ENCODE results near the gene TRERF1. TPM values are rescaled to one million over a fixed set of nuclear protein-coding genes. Genes with fewer than 3 reads are reported as not detected.
A peak's percentile ranks its signal among the peaks of the same experiment; 100 is the strongest.

TRERF1 gene
- total RNA-seq, 1 donor from 2014 or later = 8.3 TPM

DNA sequence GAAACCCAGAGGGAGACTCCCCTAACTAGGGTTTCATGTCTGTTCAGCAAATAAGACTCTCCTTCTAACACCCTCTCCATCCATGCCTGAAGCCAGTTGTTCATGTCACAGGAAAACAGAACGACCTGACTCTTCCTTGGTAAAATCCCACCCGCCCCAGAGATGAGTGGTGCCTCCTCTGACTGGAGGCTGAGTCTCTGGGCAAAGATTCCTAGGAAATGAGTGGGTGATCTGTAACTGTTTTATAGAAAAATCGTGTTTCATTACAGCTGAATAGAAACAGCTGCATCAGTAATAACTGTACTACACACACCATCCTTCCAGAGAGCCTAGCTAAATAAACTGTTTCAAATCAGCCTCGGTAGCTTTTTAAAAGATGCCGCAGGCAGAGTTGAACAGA is 196.7 kb downstream of the TRERF1 start:
- H3K36me3 Mint-ChIP-seq = peaks cover 43% of the 10 kb centered on the region
- no peaks in the 10 kb centered on the region for H3K9me3 ChIP-seq (ENCODE audit: low read depth)
- no peak for DNase-seq (ENCODE audit: low spot score)
- no peaks in the 10 kb centered on the region for H3K9me3 Mint-ChIP-seq
- H3F3A ChIP-seq (ENCODE audit: low read depth) = peaks cover 32% of the 10 kb centered on the region
- H3K27me3 Mint-ChIP-seq (ENCODE audit: insufficient read depth, low read depth) = peaks cover 2% of the 10 kb centered on the region
- peaks cover 18% of the 10 kb centered on the region for H4K20me1 ChIP-seq (ENCODE audit: low read depth)
- H3K27me3 ChIP-seq = no peaks in the 10 kb centered on the region
- no peak overlapping the region for H3K4me2 ChIP-seq
- H3K36me3 ChIP-seq = no peaks in the 10 kb centered on the region
- no peak for TF ChIP-seq EZH2 (IDR thresholded peaks at IDR 0.05)
- no peak for TF ChIP-seq EZH2phosphoT487 (IDR thresholded peaks at IDR 0.05)
- TF ChIP-seq, protein P1, sequence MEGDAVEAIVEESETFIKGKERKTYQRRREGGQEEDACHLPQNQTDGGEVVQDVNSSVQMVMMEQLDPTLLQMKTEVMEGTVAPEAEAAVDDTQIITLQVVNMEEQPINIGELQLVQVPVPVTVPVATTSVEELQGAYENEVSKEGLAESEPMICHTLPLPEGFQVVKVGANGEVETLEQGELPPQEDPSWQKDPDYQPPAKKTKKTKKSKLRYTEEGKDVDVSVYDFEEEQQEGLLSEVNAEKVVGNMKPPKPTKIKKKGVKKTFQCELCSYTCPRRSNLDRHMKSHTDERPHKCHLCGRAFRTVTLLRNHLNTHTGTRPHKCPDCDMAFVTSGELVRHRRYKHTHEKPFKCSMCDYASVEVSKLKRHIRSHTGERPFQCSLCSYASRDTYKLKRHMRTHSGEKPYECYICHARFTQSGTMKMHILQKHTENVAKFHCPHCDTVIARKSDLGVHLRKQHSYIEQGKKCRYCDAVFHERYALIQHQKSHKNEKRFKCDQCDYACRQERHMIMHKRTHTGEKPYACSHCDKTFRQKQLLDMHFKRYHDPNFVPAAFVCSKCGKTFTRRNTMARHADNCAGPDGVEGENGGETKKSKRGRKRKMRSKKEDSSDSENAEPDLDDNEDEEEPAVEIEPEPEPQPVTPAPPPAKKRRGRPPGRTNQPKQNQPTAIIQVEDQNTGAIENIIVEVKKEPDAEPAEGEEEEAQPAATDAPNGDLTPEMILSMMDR (IDR thresholded peaks at IDR 0.05) = no peak
- H3K27ac ChIP-seq = no peak overlapping the region
- no peak overlapping the region for H2AFZ ChIP-seq (replicated peaks)
- H3K4me3 ChIP-seq = no peak overlapping the region
- no peaks in the 10 kb centered on the region for H3K79me2 ChIP-seq (ENCODE audit: low read depth)
- no peak overlapping the region for H3K27ac Mint-ChIP-seq
- H3K4me3 Mint-ChIP-seq = no peak overlapping the region
- no peak overlapping the region for H3K9ac ChIP-seq
- peaks cover 31% of the 10 kb centered on the region for H3K4me1 Mint-ChIP-seq
- H3K4me1 ChIP-seq = peaks cover 31% of the 10 kb centered on the region

DNA sequence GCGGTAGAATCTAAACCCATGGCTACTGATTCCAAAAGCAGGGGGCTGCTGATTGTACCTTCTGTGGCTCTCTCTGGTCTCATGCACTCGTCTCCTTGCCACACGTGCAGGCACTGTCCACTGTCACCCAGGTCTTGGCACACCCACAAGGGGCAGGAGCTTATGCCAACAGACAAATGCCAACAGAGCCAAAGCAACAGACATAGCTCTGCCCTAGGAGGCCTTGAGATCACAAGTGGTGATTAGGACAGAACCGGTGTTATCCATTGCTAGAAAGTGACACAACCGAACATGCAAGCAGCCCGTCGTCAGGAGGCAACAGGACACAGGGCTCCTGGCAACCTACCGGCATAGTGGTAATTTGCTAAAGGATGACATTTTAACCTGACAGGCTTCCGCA is 197.2 kb downstream of the TRERF1 start:
- Histone ChIP-seq H3K27ac (no peak overlapping the region), H3K4me1 (peaks cover 35% of the 10 kb centered on the region), H3K79me2 (ENCODE audit: low read depth) (no peaks in the 10 kb centered on the region), H3K36me3 (no peaks in the 10 kb centered on the region), H3K9me3 (ENCODE audit: low read depth) (no peaks in the 10 kb centered on the region), H2AFZ (replicated peaks) (no peak overlapping the region), H3K4me3 (no peak overlapping the region), H3F3A (ENCODE audit: low read depth) (peaks cover 38% of the 10 kb centered on the region), H3K27me3 (no peaks in the 10 kb centered on the region), H3K9ac (no peak overlapping the region), H4K20me1 (ENCODE audit: low read depth) (peaks cover 20% of the 10 kb centered on the region), H3K4me2 (no peak overlapping the region)
- peaks cover 2% of the 10 kb centered on the region for H3K27me3 Mint-ChIP-seq (ENCODE audit: insufficient read depth, low read depth)
- DNase-seq (ENCODE audit: low spot score) = no peak
- H3K9me3 Mint-ChIP-seq = no peaks in the 10 kb centered on the region
- peaks cover 43% of the 10 kb centered on the region for H3K36me3 Mint-ChIP-seq
- peaks cover 34% of the 10 kb centered on the region for H3K4me1 Mint-ChIP-seq
- no peak overlapping the region for H3K4me3 Mint-ChIP-seq
- no peak overlapping the region for H3K27ac Mint-ChIP-seq
- no peak for TF ChIP-seq EZH2phosphoT487 (IDR thresholded peaks at IDR 0.05)
- TF ChIP-seq EZH2 (IDR thresholded peaks at IDR 0.05) = no peak

DNA sequence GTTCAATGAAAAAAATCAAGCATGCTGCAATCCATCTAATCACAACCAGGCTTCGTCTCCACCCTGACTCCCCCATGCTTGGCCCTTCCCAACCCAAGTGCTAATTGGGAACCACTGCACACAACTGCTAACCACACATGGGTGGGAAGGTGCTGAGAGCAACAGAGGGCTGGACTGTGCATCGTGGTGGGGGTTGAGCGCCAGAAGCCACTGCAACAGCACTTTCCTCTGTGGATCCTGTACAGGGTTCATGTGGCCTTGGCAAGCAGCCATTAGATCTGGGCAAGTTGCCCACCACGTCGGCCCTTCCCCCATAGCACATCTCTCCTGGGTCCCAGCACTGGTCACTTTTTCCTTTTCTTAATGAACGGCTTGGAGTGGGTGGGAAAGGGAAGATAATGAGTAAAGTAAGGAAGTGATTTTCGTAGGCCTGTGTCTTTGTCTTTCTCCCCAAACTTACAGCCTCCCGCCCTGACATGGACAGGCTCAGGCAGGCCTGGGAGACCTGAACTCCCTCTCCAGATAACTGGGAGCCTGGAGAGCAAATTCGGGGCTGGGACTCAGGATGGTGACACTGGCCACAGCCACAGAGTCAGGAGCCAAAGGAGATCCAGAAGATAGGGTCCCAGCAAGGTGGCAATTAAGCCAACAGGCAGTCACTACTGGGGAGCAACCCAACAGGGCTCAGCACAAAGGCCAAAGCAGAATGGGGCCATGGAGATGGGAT is 199.7 kb downstream of the TRERF1 start:
- H3K4me1 Mint-ChIP-seq = peaks cover 23% of the 10 kb centered on the region
- no peaks in the 10 kb centered on the region for H3K27me3 ChIP-seq
- H3K4me1 ChIP-seq = peaks cover 25% of the 10 kb centered on the region
- H4K20me1 ChIP-seq (ENCODE audit: low read depth) = peaks cover 7% of the 10 kb centered on the region
- no peak for DNase-seq (ENCODE audit: low spot score)
- H3K4me2 ChIP-seq = no peak overlapping the region
- H3K27ac ChIP-seq = no peak overlapping the region
- H3K36me3 Mint-ChIP-seq = peaks cover 43% of the 10 kb centered on the region
- H3K9me3 Mint-ChIP-seq = no peaks in the 10 kb centered on the region
- no peak overlapping the region for H2AFZ ChIP-seq (replicated peaks)
- H3K4me3 Mint-ChIP-seq = no peak overlapping the region
- no peaks in the 10 kb centered on the region for H3K79me2 ChIP-seq (ENCODE audit: low read depth)
- H3K9me3 ChIP-seq (ENCODE audit: low read depth) = no peaks in the 10 kb centered on the region
- no peak overlapping the region for H3K9ac ChIP-seq
- H3K36me3 ChIP-seq = no peaks in the 10 kb centered on the region
- peak overlapping the region; percentile 25 for H3K27ac Mint-ChIP-seq
- no peak overlapping the region for H3K4me3 ChIP-seq
- H3F3A ChIP-seq (ENCODE audit: low read depth) = peaks cover 24% of the 10 kb centered on the region
- TF ChIP-seq, protein P1 (IDR thresholded peaks at IDR 0.05) = no peak
- TF ChIP-seq EZH2phosphoT487 (IDR thresholded peaks at IDR 0.05) (no peak), EZH2 (IDR thresholded peaks at IDR 0.05) (no peak)
- H3K27me3 Mint-ChIP-seq (ENCODE audit: insufficient read depth, low read depth) = peaks cover 2% of the 10 kb centered on the region

DNA sequence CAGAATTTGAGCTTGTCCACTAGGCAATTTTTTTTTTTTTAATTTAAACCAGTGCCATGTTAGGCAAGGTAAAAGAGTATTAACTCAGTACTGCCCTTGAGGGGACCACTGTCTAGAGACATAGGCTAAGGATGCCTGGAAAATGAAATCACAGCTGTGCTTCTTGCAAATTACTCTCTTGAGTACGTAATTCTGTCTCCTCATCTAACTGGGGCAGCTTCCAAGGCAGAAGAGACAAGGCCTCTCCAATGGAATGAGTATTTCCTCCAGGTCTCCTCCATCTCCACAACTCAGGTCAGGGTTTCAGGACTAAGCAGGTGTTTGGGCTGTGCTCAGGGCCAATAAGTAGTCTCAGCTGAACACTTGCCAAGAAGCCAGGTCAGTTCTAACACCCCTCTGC is 200.2 kb downstream of the TRERF1 start:
- H3K9ac ChIP-seq = no peak overlapping the region
- H4K20me1 ChIP-seq (ENCODE audit: low read depth) = peaks cover 7% of the 10 kb centered on the region
- no peak overlapping the region for H3K27ac ChIP-seq
- H3K4me2 ChIP-seq = peak overlapping the region; percentile 64
- H3K27me3 ChIP-seq = no peaks in the 10 kb centered on the region
- Mint-ChIP-seq H3K27ac (peak overlapping the region; percentile 64), H3K27me3 (ENCODE audit: insufficient read depth, low read depth) (peaks cover 2% of the 10 kb centered on the region), H3K36me3 (peaks cover 43% of the 10 kb centered on the region), H3K4me1 (peaks cover 21% of the 10 kb centered on the region), H3K9me3 (no peaks in the 10 kb centered on the region), H3K4me3 (no peak overlapping the region)
- no peak overlapping the region for H3K4me3 ChIP-seq
- no peak overlapping the region for H2AFZ ChIP-seq (replicated peaks)
- no peaks in the 10 kb centered on the region for H3K36me3 ChIP-seq
- no peak for DNase-seq (ENCODE audit: low spot score)
- no peaks in the 10 kb centered on the region for H3K79me2 ChIP-seq (ENCODE audit: low read depth)
- H3K9me3 ChIP-seq (ENCODE audit: low read depth) = no peaks in the 10 kb centered on the region
- H3F3A ChIP-seq (ENCODE audit: low read depth) = peaks cover 24% of the 10 kb centered on the region
- peaks cover 25% of the 10 kb centered on the region for H3K4me1 ChIP-seq
- TF ChIP-seq EZH2phosphoT487 (IDR thresholded peaks at IDR 0.05) (no peak), EZH2 (IDR thresholded peaks at IDR 0.05) (no peak)
- TF ChIP-seq, protein P1 (IDR thresholded peaks at IDR 0.05) = no peak
